Nephron (organoid): ENCODE measurements around the gene SLC6A7.
A peak's percentile ranks its signal among the peaks of the same experiment; 100 is the strongest.

ENCODE experiments used
- H3K27ac Mint-ChIP-seq, 3 experiments: 2 replicates each; pipeline ENCODE4 v1.8.0; 2020; ENCODE audit warnings: mixed read lengths in 3 of 3, mild to moderate bottlenecking in 2 of 3, moderate library complexity in 1 of 3
- H3K27me3 Mint-ChIP-seq: 2 replicates; pipeline ENCODE4 v1.8.0; 2021; ENCODE audit warnings: low read depth, mild to moderate bottlenecking, moderate library complexity, mixed read lengths
- H3K36me3 Mint-ChIP-seq: 2 replicates; pipeline ENCODE4 v1.8.0; 2020; ENCODE audit warnings: low read depth, mixed read lengths
- H3K4me1 Mint-ChIP-seq: 2 replicates; pipeline ENCODE4 v1.8.0; 2020; ENCODE audit warnings: mixed read lengths
- H3K4me3 Mint-ChIP-seq, 3 experiments: 2 replicates each; pipeline ENCODE4 v1.8.0; 2020; ENCODE audit warnings: mild to moderate bottlenecking in 3 of 3, mixed read lengths in 3 of 3, moderate library complexity in 2 of 3
- H3K9me3 Mint-ChIP-seq: 2 replicates; pipeline ENCODE4 v1.8.0; 2020; ENCODE audit warnings: mixed read lengths
- CTCF ChIP-seq, 3 experiments: fragments of 200-600 bp; sonication (generic); IDR thresholded peaks; one replicate each; pipeline ENCODE4 v1.5.0; 2021; ENCODE audit warnings: antibody characterized with exemption in 3 of 3; ENCODE audit not compliant: unreplicated experiment in 3 of 3

SLC6A7 gene

GRCh38 chr5:150166037-150166649 lies 23.7 kb upstream of the SLC6A7 start:
- H3K27me3 Mint-ChIP-seq, result peaks cover 34% of the 10 kb centered on the region
- peaks cover 55% of the 10 kb centered on the region for H3K4me1 Mint-ChIP-seq
- peak overlapping the region; percentile 31 to 88 (median 76) for H3K27ac Mint-ChIP-seq
- no peaks in the 10 kb centered on the region for H3K36me3 Mint-ChIP-seq
- TF ChIP-seq CTCF (IDR thresholded peaks at IDR 0.05; ENCODE audit: unreplicated experiment in 3 of 3), result no peak
- H3K9me3 Mint-ChIP-seq, result no peaks in the 10 kb centered on the region
- H3K4me3 Mint-ChIP-seq, result peak overlapping the region in 1 of 3 experiments; percentile 8

- H3K4me3 Mint-ChIP-seq, result peak within 1 kb of the TSS in 2 of 3 experiments; percentile 50 to 55
- H3K27ac Mint-ChIP-seq, result peak within 1 kb of the TSS; percentile 79 to 89 (median 88)
- TF ChIP-seq CTCF (IDR thresholded peaks at IDR 0.05; ENCODE audit: unreplicated experiment in 3 of 3), result no peak
- H3K36me3 Mint-ChIP-seq, result no peaks in the 10 kb centered on the region
- peaks cover 34% of the 10 kb centered on the region for H3K27me3 Mint-ChIP-seq
- H3K4me1 Mint-ChIP-seq, result peaks cover 48% of the 10 kb centered on the region
- H3K9me3 Mint-ChIP-seq, result no peaks in the 10 kb centered on the region
Observed at GRCh38 chr5:150166650-150167511, 23.0 kb upstream of the SLC6A7 start, which contains the start of gene CDX1. TSS of gene CDX1 (plus strand) at chr5:150166778. CDS start at chr5:150166877, 99 bp downstream.

- Mint-ChIP-seq H3K27ac (peak overlapping the region; percentile 42 to 89 (median 79)), H3K4me1 (peaks cover 44% of the 10 kb centered on the region), H3K9me3 (no peaks in the 10 kb centered on the region), H3K27me3 (peaks cover 34% of the 10 kb centered on the region), H3K4me3 (peak overlapping the region in 2 of 3 experiments; percentile 50 to 55), H3K36me3 (no peaks in the 10 kb centered on the region)
- TF ChIP-seq CTCF (IDR thresholded peaks at IDR 0.05; ENCODE audit: unreplicated experiment in 3 of 3), result no peak
Observed at GRCh38 chr5:150167512-150167850, 22.4 kb upstream of the SLC6A7 start.

GRCh38 chr5:150167908-150168307 lies 22.0 kb upstream of the SLC6A7 start:
- H3K27ac Mint-ChIP-seq, result peak overlapping the region in 2 of 3 experiments; percentile 35 to 59
- H3K4me3 Mint-ChIP-seq, result peak overlapping the region in 1 of 3 experiments; percentile 50
- H3K27me3 Mint-ChIP-seq, result peaks cover 34% of the 10 kb centered on the region
- H3K36me3 Mint-ChIP-seq, result no peaks in the 10 kb centered on the region
- TF ChIP-seq CTCF (IDR thresholded peaks at IDR 0.05; ENCODE audit: unreplicated experiment in 3 of 3), result peak in 1 of 3 experiments; percentile 6
- peaks cover 42% of the 10 kb centered on the region for H3K4me1 Mint-ChIP-seq
- H3K9me3 Mint-ChIP-seq, result no peaks in the 10 kb centered on the region

GRCh38 chr5:150168864-150169263 lies 21.0 kb upstream of the SLC6A7 start:
- Mint-ChIP-seq H3K27me3 (peaks cover 39% of the 10 kb centered on the region), H3K36me3 (no peaks in the 10 kb centered on the region), H3K4me1 (peaks cover 42% of the 10 kb centered on the region), H3K27ac (peak overlapping the region; percentile 35 to 59 (median 35)), H3K4me3 (peak overlapping the region in 1 of 3 experiments; percentile 17), H3K9me3 (no peaks in the 10 kb centered on the region)
- no peak for TF ChIP-seq CTCF (IDR thresholded peaks at IDR 0.05; ENCODE audit: unreplicated experiment in 3 of 3)
